ENCODE data around the gene AZU1. TPM values are rescaled to one million over a fixed set of nuclear protein-coding genes. Genes with fewer than 3 reads are reported as not detected.

The AZU1 gene
- total and polyA plus RNA-seq, 4 donors, result 0.08 to 20.2 (median 0.99) TPM

GRCh38 chr19:852136-853013, 24.7 kb downstream of the AZU1 start, which contains the start of gene ELANE:
TSS of gene ELANE (plus strand) at chr19:852303. CDS start at chr19:852329, 26 bp downstream.
- Histone ChIP-seq H3K4me3 (ENCODE audit: low read depth in 1 of 3, low read length in 3 of 3) (no peak within 1 kb of the TSS), H3K27ac (ENCODE audit: low read depth in 1 of 2, low read length in 2 of 2) (peak within 1 kb of the TSS; percentile 34 to 44), H3K4me1 (ENCODE audit: control insufficient read depth in 4 of 4, insufficient read depth in 4 of 4, low read length in 3 of 4) (peaks cover 5 to 12% (median 8%) of the 10 kb centered on the region in 4 donors), H3K36me3 (ENCODE audit: control insufficient read depth in 4 of 4, insufficient read depth in 3 of 4, low read depth in 1 of 4, low read length in 3 of 4) (no peaks in the 10 kb centered on the region), H3K27me3 (ENCODE audit: control insufficient read depth in 4 of 4, insufficient read depth in 4 of 4, low read length in 3 of 4) (no peaks in the 10 kb centered on the region), H3K9me3 (ENCODE audit: control insufficient read depth in 4 of 4, low read length in 3 of 4) (no peaks in the 10 kb centered on the region), H3K9ac (ENCODE audit: low read depth in 1 of 2, low read length in 2 of 2) (no peak within 1 kb of the TSS)
- no peak for DNase-seq (ENCODE audit: low spot score)
- 68% methylated on average over 55 of the region's 55 CpGs for WGBS
- TF ChIP-seq FOXA2 (IDR thresholded peaks at IDR 0.05) (no peak), CTCF (IDR thresholded peaks at IDR 0.05; ENCODE audit: low read depth, low read length, missing input control) (no peak), RXRA (IDR thresholded peaks at IDR 0.05) (no peak), SP1 (IDR thresholded peaks at IDR 0.05) (no peak), REST (IDR thresholded peaks at IDR 0.05) (no peak), TAF1 (conservative IDR thresholded peaks at IDR 0.05) (no peak), NR2F2 (IDR thresholded peaks at IDR 0.05) (no peak), GABPA (IDR thresholded peaks at IDR 0.05 in 1 of 2, conservative IDR thresholded peaks at IDR 0.05 in 1 of 2) (no peak), RAD21 (IDR thresholded peaks at IDR 0.05) (no peak), EGR1 (IDR thresholded peaks at IDR 0.05; ENCODE audit: low read depth in 2 of 2) (no peak), MAX (IDR thresholded peaks at IDR 0.05) (no peak), ATF3 (IDR thresholded peaks at IDR 0.05) (no peak), HNF4G (IDR thresholded peaks at IDR 0.05) (no peak), FOXA1 (IDR thresholded peaks at IDR 0.05) (no peak)

- Histone ChIP-seq H3K27ac (ENCODE audit: low read depth in 1 of 2, low read length in 2 of 2) (no peak overlapping the region), H3K4me1 (ENCODE audit: control insufficient read depth in 4 of 4, insufficient read depth in 4 of 4, low read length in 3 of 4) (peaks cover 5 to 12% (median 8%) of the 10 kb centered on the region in 4 donors), H3K9me3 (ENCODE audit: control insufficient read depth in 4 of 4, low read length in 3 of 4) (no peaks in the 10 kb centered on the region), H3K36me3 (ENCODE audit: control insufficient read depth in 4 of 4, insufficient read depth in 3 of 4, low read depth in 1 of 4, low read length in 3 of 4) (no peaks in the 10 kb centered on the region), H3K4me3 (ENCODE audit: low read depth in 1 of 3, low read length in 3 of 3) (no peak overlapping the region), H3K9ac (ENCODE audit: low read depth in 1 of 2, low read length in 2 of 2) (no peak overlapping the region), H3K27me3 (ENCODE audit: control insufficient read depth in 4 of 4, insufficient read depth in 4 of 4, low read length in 3 of 4) (no peaks in the 10 kb centered on the region)
- no peak for DNase-seq (ENCODE audit: low spot score)
- WGBS, result 35% methylated on average over 67 of the region's 67 CpGs
- TF ChIP-seq ATF3 (IDR thresholded peaks at IDR 0.05), result no peak
- no peak for TF ChIP-seq GABPA (IDR thresholded peaks at IDR 0.05 in 1 of 2, conservative IDR thresholded peaks at IDR 0.05 in 1 of 2)
- no peak for TF ChIP-seq JUND (IDR thresholded peaks at IDR 0.05)
- no peak for TF ChIP-seq MAX (IDR thresholded peaks at IDR 0.05)
- TF ChIP-seq YY1 (IDR thresholded peaks at IDR 0.05), result no peak
- TF ChIP-seq CTCF (IDR thresholded peaks at IDR 0.05; ENCODE audit: low read depth, low read length, missing input control), result no peak
- no peak for TF ChIP-seq HNF4A (conservative IDR thresholded peaks at IDR 0.05)
- no peak for TF ChIP-seq TAF1 (conservative IDR thresholded peaks at IDR 0.05)
- no peak for TF ChIP-seq SP1 (IDR thresholded peaks at IDR 0.05)
- no peak for TF ChIP-seq NR2F2 (IDR thresholded peaks at IDR 0.05)
- no peak for TF ChIP-seq FOXA2 (IDR thresholded peaks at IDR 0.05)
- TF ChIP-seq FOXA1 (IDR thresholded peaks at IDR 0.05), result no peak
- no peak for TF ChIP-seq RXRA (IDR thresholded peaks at IDR 0.05)
- TF ChIP-seq EGR1 (IDR thresholded peaks at IDR 0.05; ENCODE audit: low read depth in 2 of 2), result no peak
These were observed 25.5 kb downstream of the AZU1 start for GRCh38 chr19:853014-853585.

All from liver (tissue), 9 donors.